ENCODE measurements around the gene PRF1. TPM values are rescaled to one million over a fixed set of nuclear protein-coding genes. Genes with fewer than 3 reads are reported as not detected.

The PRF1 gene
- polyA plus RNA-seq, 1 donor (not counting 4 experiments of a cell fraction or from before 2014, with no cell fraction given): not detected

DNA sequence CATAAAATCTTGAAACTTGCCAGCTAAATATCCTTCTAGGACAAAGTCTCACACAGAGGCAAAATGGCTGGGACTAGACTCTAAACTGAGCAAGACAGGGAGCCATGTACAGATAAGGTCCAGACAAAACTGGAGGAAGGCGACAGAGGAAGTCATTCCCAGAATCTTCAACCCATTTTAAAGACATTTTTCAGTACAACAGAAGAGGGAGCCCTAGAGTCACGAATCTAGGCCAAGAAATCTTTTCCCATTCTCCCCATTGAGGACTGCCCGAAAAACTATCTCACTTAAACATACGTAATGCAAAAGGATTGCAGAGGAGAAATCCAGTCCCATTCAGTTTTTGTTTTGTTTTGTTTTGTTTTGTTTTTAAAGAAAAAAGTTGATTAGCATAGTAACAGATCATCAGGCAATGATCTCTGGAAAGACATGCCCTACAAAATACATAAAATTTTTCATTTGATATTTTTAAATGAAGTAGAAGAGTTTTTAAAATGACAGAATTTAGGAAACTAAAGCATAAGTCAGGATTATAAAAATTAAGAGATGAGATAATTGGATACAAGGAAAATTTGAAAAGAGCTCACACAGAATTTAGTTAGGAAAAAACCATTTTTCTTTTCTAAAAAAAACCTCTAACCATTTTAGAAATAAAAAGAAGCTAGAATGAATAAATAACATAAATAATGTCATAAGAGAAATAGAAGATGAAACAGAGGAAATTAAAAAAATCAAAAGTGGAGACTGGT lies 16.9 kb upstream of the PRF1 start:
- no peaks in the 10 kb centered on the region for H4K20me1 ChIP-seq (ENCODE audit: control insufficient read depth, extremely low read depth, insufficient read depth, low read length)
- H3K27ac ChIP-seq (ENCODE audit: control insufficient read depth, insufficient read depth, low read length): no peak overlapping the region
- H2AFZ ChIP-seq (ENCODE audit: control insufficient read depth, low read length): no peak overlapping the region
- peaks cover 6% of the 10 kb centered on the region for H3K4me1 ChIP-seq (ENCODE audit: control insufficient read depth, extremely low read depth, insufficient read depth, low read length)
- peaks cover 4% of the 10 kb centered on the region for H3K9me3 ChIP-seq (ENCODE audit: control insufficient read depth, low read depth, low read length)
- H3K9me1 ChIP-seq (ENCODE audit: control insufficient read depth, extremely low read depth, insufficient read depth, low read length): no peaks in the 10 kb centered on the region
- no peaks in the 10 kb centered on the region for H3K79me2 ChIP-seq (ENCODE audit: control insufficient read depth, insufficient read depth, low read length)
- H3K4me3 ChIP-seq (ENCODE audit: control insufficient read depth in 2 of 3, extremely low read depth in 1 of 3, insufficient read depth in 2 of 3, low read depth in 1 of 3, low read length in 3 of 3): no peak overlapping the region
- DNase-seq (ENCODE audit: low read depth, low spot score) (no peak), FAIRE-seq (no peak)
- dilution Hi-C loops (cut with MboI; ENCODE audit: extremely low pct_ligation_motif_present, low sequenced_read_pairs): no loop called here
- H3K9ac ChIP-seq (ENCODE audit: control insufficient read depth, extremely low read depth, insufficient read depth, low read length): no peak overlapping the region
- H3K27me3 ChIP-seq (ENCODE audit: control insufficient read depth, extremely low read depth, insufficient read depth, low read length): no peaks in the 10 kb centered on the region
- no peak overlapping the region for H3K4me2 ChIP-seq (ENCODE audit: control insufficient read depth, extremely low read depth, insufficient read depth, low read depth, low read length)
- H3K36me3 ChIP-seq (ENCODE audit: control insufficient read depth in 2 of 2, extremely low read depth in 1 of 2, insufficient read depth in 2 of 2, low read length in 2 of 2): no peaks in the 10 kb centered on the region
- TF ChIP-seq EZH2 (IDR thresholded peaks at IDR 0.05; ENCODE audit: low read length): no peak
- TF ChIP-seq, protein P1, sequence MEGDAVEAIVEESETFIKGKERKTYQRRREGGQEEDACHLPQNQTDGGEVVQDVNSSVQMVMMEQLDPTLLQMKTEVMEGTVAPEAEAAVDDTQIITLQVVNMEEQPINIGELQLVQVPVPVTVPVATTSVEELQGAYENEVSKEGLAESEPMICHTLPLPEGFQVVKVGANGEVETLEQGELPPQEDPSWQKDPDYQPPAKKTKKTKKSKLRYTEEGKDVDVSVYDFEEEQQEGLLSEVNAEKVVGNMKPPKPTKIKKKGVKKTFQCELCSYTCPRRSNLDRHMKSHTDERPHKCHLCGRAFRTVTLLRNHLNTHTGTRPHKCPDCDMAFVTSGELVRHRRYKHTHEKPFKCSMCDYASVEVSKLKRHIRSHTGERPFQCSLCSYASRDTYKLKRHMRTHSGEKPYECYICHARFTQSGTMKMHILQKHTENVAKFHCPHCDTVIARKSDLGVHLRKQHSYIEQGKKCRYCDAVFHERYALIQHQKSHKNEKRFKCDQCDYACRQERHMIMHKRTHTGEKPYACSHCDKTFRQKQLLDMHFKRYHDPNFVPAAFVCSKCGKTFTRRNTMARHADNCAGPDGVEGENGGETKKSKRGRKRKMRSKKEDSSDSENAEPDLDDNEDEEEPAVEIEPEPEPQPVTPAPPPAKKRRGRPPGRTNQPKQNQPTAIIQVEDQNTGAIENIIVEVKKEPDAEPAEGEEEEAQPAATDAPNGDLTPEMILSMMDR (optimal IDR thresholded peaks at IDR 0.05 in 1 of 3, IDR thresholded peaks at IDR 0.05 in 1 of 3, conservative IDR thresholded peaks at IDR 0.05 in 1 of 3; ENCODE audit: extremely low read depth in 1 of 3, insufficient read depth in 2 of 3, low read length in 3 of 3): peak; percentile 30 to 47 (median 47)

DNA sequence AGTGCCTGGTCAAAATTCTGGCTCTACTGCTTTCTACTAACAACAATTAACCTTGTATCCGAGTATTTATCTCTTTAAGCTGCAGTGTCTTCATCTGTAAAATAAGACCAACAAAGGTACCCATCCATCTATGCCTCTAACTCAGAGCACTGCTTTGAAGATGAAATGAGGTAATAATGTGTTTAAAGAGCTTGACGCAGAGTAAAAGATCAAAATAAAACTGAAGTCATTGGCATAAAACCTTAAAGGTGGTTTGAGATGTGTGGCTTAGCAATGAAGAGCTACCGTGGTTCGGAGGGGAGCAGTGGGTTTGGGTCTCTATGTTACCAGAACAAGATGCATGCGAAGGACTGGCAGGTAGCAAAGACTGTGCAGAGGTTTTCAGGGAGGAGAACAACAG lies 16.1 kb upstream of the PRF1 start:
- H3K9me1 ChIP-seq (ENCODE audit: control insufficient read depth, extremely low read depth, insufficient read depth, low read length): no peaks in the 10 kb centered on the region
- H3K9ac ChIP-seq (ENCODE audit: control insufficient read depth, extremely low read depth, insufficient read depth, low read length): no peak overlapping the region
- H2AFZ ChIP-seq (ENCODE audit: control insufficient read depth, low read length): no peak overlapping the region
- FAIRE-seq: no peak
- dilution Hi-C loops (cut with MboI; ENCODE audit: extremely low pct_ligation_motif_present, low sequenced_read_pairs): no loop called here
- peaks cover 4% of the 10 kb centered on the region for H3K9me3 ChIP-seq (ENCODE audit: control insufficient read depth, low read depth, low read length)
- H3K4me2 ChIP-seq (ENCODE audit: control insufficient read depth, extremely low read depth, insufficient read depth, low read depth, low read length): no peak overlapping the region
- H3K27me3 ChIP-seq (ENCODE audit: control insufficient read depth, extremely low read depth, insufficient read depth, low read length): no peaks in the 10 kb centered on the region
- H3K79me2 ChIP-seq (ENCODE audit: control insufficient read depth, insufficient read depth, low read length): no peaks in the 10 kb centered on the region
- TF ChIP-seq EZH2 (IDR thresholded peaks at IDR 0.05; ENCODE audit: low read length): no peak
- TF ChIP-seq, protein P1 (optimal IDR thresholded peaks at IDR 0.05 in 1 of 3, IDR thresholded peaks at IDR 0.05 in 1 of 3, conservative IDR thresholded peaks at IDR 0.05 in 1 of 3; ENCODE audit: extremely low read depth in 1 of 3, insufficient read depth in 2 of 3, low read length in 3 of 3): no peak
- H3K36me3 ChIP-seq (ENCODE audit: control insufficient read depth in 2 of 2, extremely low read depth in 1 of 2, insufficient read depth in 2 of 2, low read length in 2 of 2): no peaks in the 10 kb centered on the region
- H3K27ac ChIP-seq (ENCODE audit: control insufficient read depth, insufficient read depth, low read length): no peak overlapping the region
- no peak for DNase-seq (ENCODE audit: low read depth, low spot score)
- no peak overlapping the region for H3K4me3 ChIP-seq (ENCODE audit: control insufficient read depth in 2 of 3, extremely low read depth in 1 of 3, insufficient read depth in 2 of 3, low read depth in 1 of 3, low read length in 3 of 3)
- peaks cover 6% of the 10 kb centered on the region for H3K4me1 ChIP-seq (ENCODE audit: control insufficient read depth, extremely low read depth, insufficient read depth, low read length)
- H4K20me1 ChIP-seq (ENCODE audit: control insufficient read depth, extremely low read depth, insufficient read depth, low read length): no peaks in the 10 kb centered on the region

Measured in keratinocyte (primary cell).